Urothelium cell line (cell line): ENCODE results near the gene PCBP3.
A peak's percentile ranks its signal among the peaks of the same experiment; 100 is the strongest.

Experiments used
- DNase-seq: peaks from one replicate; pipeline ENCODE4 v3.0.0; 2011; ENCODE audit warnings: low spot score, mixed read lengths
- FAIRE-seq: peaks from 2 replicates; lab custom pipeline; 2011; peaks lifted over from hg19 to GRCh38; lab: Jason Lieb, UNC

PCBP3 gene

DNA sequence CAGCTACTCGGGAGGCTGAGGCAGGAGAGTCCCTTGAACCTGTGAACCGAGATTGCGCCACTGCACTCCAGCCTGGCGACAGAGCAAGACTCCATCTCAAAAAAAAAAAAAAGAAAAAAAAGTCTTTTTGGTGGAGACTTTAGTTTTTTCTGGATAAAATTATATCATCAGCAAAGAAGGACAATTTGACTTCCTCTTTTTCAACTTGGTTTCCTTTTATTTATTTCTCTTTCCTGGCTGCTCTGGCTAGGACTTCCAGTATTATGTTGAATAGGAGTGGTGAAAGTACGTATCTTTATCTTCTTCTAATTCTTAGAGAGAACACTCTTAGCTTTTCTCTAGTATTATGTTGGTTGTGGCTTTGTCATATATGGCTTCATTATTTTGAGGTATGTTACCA lies 130.8 kb downstream of the PCBP3 start:
- no peak for DNase-seq
- FAIRE-seq: no peak

DNA sequence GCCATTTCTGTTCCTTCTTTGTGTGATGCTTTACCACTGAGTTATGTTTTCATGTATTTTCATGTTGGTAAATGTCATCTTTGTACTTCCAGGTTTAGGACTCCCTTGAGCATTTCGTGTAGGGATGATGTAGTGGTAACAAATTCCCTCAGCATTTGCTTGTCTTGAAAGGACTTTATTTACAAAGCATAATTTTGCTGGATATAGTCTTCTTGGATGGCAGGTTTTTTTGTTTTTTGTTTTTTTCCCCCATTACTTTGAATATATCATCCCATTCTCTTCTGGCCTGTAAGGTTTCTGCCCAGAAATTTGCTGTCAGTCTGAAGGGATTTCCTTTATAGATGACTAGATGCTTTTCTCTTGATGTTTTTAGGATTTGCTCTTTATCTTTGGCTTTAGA lies 133.4 kb downstream of the PCBP3 start:
- no peak for DNase-seq
- no peak for FAIRE-seq

DNA sequence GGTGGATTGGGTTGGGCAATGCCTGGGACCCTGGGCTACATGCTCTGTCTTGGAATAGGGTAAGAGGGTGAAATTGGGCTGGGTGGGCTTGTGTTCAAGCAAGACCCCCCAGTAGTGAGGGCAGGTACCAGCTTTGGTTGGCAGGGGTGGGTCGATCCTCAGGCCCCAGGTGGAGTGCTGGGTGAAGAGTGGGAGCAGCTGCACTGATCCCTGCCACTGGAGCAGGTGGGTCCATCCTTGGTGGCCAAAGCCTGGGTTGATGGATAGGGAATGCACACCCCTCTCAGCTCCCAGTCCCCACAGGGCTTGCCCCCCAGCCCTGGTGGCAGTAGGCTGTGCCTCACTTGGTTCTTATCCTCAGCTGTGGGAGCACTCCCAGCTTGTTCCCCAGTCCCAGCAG lies 135.2 kb downstream of the PCBP3 start:
- no peak for DNase-seq
- no peak for FAIRE-seq

DNA sequence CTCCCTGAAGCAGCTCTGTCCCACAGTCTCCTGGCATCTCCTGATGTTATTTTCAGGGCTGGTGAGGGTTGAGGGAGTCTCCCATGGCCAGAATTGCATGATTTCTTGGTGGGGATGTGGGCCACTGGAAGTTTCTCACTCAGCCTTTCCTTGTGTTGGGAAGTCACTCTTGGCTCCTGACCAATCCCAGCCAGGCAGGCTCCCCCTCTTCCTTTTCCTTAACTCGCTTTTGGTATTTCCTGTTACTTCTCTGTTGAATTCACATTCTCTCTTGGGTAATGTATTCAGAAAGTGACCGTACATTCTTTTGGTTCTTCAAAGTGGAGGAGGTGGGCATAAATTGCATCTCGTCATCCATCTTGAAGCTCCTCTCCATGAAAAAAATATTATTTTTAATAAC lies 135.7 kb downstream of the PCBP3 start:
- no peak for FAIRE-seq
- DNase-seq: no peak

DNA sequence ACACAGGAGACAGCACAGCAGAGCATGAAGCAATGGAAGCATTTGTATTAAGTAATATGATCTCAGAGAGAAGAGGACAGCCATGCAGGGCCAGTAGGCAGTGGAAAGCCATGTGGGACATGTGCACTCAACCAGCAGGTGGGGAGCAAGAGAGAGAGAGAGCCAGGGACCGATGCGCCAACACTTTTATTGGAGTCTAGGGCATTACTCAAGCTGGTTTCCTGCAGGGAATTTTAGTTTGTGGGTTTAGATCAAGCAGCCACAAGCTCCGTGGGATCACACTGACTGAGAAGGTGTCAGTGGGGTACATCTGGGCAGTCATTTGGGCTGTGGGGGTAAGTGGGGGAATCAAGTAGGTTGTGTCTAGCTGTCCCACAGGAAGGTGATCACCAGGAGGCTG lies 137.1 kb downstream of the PCBP3 start:
- FAIRE-seq: no peak
- no peak for DNase-seq

DNA sequence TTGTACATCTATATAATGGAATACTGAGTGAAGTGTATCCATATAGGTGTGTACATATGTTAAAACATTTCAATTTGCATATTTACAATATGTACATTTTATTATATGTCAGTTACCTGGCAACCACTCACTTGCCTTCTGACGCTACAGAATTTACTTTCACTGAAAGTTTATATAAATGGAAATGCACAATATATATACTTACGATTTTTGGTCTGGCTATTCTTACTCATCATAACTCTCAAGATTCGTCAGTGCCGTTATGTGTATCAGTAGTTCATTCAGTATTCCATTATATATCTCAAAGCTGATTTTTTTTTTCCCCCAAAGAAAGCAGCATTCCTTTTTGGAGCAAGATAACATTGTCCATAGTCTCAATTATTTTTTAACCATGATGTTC lies 138.2 kb downstream of the PCBP3 start:
- FAIRE-seq (no peak), DNase-seq (no peak)

DNA sequence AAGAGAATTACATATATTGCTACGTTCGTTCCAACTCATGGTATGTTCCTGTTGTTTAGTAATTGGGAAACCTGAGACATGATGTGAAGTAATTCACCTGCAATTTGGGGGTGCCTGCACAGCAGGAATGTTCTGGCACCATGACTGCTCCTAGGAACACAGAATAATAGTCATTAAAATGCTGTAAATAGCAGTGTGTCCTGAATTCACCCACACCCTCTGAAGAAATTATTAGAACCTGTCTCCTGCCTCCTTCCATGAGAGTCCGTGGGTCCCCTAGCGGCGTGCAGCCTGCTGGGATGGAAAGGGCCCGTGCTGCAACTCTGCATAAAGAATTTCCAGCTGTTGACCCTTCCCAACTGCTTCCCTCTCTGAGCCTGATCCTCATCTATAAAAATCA lies 143.1 kb downstream of the PCBP3 start:
- DNase-seq (no peak), FAIRE-seq (no peak)

DNA sequence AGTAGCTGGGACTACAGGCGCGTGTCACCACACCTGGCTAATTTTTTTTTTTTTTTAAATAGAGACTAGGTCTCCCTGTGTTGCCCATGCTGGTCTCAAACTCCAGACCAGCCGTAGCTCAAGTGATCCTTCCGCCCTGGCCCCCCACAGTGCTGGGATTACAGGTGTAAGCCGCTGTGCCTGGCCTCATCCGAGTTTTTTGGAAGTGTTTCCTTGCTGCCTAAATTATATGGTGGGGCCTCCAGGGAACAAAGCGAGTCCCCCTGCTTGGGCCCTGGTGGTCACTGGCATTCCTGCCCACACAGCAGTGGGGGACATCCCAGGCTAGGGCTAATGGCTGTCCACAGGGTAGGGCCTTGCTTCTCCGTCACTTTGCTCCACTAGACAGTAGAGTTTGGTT lies 143.8 kb downstream of the PCBP3 start:
- DNase-seq: no peak
- FAIRE-seq: no peak

DNA sequence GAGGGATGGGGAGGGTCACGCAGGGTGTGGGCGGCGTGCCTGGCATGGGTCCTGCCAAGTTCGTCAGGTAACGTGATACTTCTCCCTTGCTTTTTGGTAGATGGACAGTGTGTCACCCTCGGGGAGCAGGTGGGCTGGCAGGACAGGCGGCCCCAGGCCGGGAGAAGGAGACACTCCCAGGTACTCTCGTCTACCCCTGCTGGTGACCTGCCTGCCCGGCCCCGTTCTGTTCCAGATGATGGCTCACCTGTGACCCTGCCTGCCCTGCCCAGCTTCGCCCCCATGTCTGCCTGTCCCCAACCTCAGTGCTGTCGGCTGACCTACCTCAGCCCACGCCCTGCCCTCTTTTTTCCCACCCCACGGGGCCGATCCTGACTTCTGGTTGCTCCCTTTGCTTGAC lies 144.7 kb downstream of the PCBP3 start:
- no peak for DNase-seq
- no peak for FAIRE-seq

DNA sequence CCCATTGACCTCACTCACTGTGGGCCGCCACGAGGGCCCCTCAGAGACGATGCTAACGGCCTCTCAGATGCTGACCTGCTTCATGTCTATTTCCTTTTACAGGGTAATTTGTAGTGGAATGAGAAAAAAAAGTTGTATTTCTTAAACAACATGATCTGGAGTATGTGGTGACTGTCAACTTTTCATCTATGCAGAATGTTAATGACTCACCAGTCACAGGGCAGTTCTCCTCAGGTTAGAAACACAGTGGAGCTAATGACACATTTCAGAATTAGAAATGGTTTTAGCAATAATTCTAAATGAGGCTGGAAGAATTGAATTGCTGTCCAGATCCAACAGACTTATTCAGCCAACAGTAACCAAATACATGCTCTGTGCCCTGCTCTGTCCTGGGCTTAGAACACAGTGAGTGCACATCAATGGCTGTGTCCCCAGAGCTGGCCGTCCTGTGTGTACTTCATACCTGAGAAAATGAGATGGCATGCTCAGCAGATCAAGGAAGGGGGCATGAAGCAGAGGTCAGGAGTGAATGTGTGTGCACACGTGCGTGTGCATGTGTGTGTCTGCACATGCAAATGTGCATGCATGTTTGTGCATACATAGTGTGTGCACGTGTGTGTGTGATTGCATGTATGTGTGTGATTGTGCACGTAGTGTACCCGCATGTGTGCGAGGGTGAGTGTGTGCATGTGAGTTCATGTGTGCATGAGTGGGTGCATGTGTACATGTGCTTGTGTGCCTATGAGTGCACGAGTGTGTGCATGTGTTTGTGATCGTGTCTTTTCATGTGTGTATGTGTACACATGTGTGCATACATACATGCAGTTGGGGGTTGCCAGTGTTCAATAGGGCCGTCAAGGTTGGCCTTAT lies 145.3 kb downstream of the PCBP3 start:
- DNase-seq (no peak), FAIRE-seq (peak; percentile 93)

DNA sequence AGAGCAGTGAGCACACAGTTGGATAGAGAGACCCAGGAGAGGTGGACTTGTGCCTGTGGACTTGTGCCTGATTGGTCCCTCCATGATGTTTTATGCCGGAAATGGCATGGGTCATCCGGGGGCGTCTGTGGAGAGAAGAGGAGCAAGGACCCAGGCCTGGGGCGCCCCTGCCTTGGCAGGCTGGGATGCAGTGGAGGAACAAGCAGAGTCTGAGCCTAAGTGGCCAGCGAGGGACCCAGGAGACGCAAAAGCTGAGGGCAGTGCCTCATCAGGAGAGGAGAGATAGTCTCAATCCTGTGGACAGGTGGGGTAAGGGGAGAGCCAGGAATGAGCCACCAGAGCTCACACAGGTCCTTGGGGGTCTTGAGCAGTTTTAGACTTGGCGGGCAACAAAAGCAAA lies 146.9 kb downstream of the PCBP3 start:
- DNase-seq (no peak), FAIRE-seq (no peak)

DNA sequence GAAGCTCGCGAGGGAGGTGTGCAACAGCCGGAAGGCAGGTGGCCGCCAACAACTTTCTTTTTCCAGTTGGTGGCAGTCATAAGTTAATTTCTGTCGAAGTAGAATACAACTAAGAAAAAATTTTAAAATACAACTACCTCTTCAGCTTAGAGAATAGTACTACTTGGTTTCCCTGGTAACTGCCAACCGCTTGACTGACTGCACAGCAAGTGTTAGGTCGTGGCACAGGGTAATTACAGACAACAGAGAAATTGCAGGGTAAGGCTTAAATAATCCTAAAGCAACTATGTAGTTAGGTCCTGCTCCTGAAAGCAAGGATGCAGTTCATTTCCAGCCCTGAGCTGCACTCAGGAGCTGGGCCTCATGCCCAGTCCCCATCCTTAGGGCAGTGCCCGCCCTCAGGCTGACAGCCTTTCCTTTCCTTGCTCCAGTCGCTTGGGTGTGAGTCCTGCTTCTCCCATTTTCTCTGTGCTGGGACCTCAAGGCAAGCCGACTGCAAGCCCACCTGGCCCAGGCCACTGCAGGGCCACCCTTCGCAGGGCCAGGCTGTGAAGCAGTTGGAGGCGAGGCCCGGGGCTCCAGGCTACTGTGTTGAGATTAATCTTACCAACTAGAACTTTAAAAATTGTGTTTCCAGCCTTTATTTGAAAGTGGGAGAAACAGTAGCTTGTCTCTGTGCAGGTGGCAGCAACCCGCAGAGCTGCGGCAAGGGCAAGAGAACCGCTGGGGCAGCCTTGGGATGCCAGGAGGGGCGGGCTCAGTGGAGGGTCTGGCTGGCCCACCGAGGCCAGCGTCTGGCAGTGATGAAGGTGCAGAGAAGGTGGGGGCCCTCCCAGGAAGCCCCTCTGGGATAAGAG lies 148.3 kb downstream of the PCBP3 start:
- DNase-seq (no peak), FAIRE-seq (no peak)

DNA sequence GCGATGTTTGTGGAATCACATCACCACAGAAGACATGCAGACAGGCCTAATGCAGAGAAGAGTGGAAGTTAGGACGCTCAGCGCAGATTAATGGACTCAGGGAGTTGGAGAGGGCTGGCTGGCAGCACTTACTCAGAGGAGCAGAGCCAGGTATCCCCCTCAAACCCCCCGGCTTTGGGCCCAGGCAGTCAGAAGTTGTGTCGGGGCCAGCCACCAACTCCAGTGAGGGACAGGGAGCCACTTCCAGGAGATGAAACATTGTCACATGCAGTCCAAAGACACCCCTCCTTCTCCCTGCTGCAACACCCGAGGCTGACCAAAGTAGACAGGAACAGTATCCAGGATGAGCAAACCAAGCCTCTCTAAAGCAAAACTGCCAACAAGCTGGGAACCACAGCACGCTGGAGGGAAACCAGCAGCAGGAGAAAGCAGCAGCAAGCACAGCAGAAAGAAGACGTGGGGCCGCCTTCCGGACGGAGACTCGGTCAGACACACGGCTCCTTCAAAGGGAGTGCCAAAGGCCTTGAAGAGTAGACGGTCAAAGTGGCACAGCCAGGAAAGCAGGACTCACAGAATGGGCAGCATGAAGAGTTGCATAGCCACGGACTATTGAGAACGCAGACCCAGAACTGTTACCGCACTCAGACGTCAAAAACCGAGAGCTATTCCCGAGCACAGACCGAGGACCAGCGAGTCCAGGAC lies 149.3 kb downstream of the PCBP3 start:
- DNase-seq (no peak), FAIRE-seq (no peak)

DNA sequence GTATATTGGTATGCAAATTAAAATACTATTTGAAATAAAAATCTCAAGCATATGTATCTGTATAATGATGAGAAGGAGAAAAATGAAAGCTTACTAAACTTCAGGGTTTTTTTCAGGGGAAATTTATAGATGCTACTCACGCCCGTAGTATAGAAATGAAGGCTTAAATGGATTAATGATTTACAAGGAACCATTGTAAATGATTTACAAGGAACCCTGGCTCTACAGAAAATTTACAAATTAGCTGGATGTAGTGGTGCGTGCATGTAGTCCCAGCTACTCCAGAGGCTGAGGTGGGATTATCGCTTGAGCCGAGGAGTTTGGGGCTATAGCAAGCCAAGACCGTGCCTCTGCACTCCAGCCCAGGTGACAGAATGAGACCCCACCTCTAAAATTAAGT lies 150.5 kb downstream of the PCBP3 start:
- no peak for FAIRE-seq
- no peak for DNase-seq

DNA sequence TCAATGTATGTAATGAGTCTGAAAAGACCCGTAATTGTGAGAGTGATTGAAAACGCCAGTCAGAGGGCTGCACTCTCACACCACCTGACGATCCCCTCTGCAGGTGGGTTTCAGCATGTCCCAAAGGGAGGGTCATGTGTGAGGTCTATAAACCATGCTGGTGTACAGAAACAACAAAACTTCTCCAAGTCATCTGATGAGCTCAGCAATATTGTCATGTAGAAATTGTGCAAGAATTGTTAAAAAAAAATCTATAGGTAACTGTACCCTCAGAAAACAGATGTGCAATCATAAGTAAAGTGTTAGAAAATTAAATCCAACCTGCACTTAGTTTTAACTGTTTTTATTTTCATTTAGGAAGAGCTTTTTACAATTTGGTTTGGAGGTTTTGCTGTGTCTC lies 152.5 kb downstream of the PCBP3 start:
- FAIRE-seq (no peak), DNase-seq (no peak)

DNA sequence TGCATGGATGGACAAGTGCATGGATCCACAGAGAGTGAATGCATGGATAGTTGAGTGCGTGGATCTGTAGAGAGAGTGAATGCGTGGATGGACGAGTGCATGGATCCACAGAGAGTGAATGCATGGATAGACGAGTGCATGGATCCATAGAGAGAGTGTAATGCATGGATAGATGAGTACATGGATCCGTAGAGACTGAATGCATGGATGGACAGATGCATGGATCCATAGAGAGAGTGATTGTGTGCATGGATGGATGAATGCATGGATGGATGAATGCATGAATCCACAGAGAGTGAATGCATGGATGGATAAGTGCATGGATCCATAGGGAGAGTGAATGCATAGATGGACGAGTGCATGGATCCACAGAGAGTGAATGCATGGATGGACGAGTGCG lies 153.8 kb downstream of the PCBP3 start:
- FAIRE-seq (peak; percentile 98), DNase-seq (no peak)

DNA sequence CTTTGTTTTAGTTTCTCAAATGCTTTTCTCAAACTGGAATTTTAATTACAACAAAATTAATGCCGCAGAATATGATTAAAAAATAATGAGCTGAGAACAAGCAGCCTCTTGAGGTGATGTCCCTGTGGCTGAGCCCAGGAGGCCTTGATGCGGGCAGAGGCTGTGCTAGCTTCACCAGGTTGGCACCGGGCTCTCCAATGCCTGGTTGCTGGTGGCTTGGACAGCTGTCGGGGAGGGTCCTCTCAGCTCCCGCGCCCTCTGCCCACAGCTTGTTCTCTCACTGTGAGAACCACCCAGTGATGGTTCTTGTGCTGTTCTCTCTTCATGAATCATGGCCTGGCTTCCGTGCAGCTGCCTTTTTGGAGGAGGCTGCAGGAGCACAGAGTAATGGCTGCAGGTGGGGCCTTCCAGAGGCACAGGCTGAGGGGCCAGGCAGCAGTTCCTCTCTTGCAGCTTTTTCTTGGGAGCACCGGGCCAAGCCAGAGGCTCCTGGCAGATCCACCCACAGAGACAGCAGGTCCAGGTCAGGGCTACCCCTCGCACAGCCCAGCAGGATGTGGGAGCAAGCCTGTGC lies 156.3 kb downstream of the PCBP3 start:
- no peak for FAIRE-seq
- no peak for DNase-seq

DNA sequence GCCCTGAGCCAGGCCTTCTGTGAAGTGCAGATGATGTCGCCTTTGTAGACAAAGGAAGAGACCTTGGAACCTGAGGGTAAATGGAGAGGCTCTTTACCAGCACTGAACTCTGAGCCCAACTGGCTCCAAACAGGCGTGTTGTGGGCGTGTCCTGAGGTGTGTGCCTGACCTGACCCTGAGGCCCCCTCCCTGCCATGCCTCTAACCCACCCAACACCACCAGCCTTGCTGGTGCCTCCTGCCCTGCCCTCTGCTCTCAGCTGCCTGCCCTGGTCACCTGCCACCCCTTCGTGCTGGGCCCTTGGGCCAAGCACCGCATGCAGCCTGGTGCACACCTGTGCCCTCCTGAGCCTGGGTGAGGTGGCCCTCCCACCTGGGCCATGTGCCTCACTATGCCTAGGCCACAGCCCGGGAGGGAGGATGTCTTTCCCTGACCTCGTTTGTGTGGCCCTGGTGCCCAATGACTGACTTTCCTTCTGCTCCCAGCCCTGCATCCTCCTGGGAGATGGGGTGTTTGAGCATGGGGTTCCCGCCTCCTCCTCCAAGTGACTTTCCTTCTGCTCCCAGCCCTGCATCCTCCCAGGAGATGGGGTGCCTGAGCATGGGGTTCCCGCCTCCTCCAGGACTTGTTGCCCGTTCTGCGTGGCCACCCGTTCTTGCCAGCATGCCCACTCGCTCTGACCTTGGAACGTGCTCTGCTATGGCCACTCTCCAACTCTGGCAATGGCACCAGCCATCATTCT lies 157.0 kb downstream of the PCBP3 start:
- no peak for DNase-seq
- FAIRE-seq: no peak

DNA sequence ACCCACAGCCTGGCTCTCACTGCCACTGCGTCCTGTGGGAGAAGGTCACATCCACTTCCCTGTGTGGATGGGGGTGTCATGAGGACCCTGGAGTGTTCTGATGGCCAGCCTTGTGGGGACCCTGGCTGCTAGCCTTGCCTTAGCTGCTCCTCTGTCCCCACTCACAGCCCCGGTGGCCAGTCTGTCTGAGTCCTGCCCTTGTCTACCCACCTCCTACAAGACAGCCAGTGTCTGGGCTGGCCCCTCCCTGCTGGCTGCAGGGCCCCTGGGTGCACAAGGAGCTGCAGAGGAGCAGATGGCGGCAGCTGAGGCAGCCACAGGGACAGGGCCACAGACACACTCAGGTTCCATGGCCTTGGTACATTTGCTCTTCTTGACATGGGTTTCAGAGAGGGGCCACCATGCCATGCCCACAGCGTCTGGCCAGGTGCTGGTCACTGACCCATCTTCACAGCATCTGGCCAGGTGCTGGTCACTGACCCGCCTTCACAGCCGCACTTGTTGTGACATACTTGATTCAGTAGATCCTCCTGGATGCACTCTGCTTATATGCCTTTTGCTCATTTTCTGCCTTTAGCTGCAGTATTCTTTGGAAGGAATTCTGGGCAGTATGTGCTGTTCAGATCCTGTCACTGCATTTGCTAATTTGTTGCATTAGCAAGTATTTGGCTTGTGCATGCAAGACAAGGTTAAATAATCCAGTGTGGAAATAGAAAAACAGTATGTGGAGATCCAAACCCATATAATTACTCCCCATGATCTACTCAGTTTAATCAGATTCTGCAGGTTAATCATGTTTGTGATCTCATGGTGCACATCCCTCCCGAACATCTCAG lies 157.8 kb downstream of the PCBP3 start:
- no peak for FAIRE-seq
- no peak for DNase-seq

DNA sequence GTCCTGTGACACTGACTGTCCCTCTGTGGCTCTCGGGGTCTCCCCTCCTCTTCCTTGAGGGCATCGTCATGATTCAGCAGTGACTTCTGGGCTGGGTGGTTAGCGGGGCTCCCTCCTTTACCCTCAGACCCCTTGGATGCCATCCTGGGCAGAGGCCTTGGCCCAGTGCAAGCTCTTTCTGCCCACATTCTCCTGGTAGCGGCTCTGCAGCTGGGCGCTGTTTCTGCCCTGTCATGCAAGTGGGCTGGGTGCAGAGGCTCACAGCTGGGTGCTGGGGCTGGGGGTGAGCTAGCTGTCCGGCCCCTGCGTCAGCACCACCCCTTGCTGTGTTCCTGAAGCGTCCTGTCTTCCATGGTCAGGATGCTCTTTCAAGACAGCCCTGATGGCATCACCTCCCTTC lies 158.5 kb downstream of the PCBP3 start:
- DNase-seq (no peak), FAIRE-seq (no peak)
